GM12892 (cell line): ENCODE measurements around the gene GUCY2D.

Source experiments
- POLR2A ChIP-seq: IDR thresholded peaks from 2 replicates; pipeline ENCODE4 v1.6.1; 2011; ENCODE audit warnings: low read depth, low read length, control low read depth
- POLR2AphosphoS5 ChIP-seq: IDR thresholded peaks from 2 replicates; pipeline ENCODE4 v1.6.1; 2011; ENCODE audit warnings: low read depth, low read length, control low read depth

GRCh38 chr17:8039611-8040168, 37.3 kb downstream of the GUCY2D start:
- TF ChIP-seq POLR2A (no peak), POLR2AphosphoS5 (no peak)
